ENCODE measurements around the gene CEP76. TPM values are rescaled to one million over a fixed set of nuclear protein-coding genes. Genes with fewer than 3 reads are reported as not detected.

The CEP76 gene
- total RNA-seq, 2 donors from 2014 or later = 10.1 to 14.4 TPM

DNA sequence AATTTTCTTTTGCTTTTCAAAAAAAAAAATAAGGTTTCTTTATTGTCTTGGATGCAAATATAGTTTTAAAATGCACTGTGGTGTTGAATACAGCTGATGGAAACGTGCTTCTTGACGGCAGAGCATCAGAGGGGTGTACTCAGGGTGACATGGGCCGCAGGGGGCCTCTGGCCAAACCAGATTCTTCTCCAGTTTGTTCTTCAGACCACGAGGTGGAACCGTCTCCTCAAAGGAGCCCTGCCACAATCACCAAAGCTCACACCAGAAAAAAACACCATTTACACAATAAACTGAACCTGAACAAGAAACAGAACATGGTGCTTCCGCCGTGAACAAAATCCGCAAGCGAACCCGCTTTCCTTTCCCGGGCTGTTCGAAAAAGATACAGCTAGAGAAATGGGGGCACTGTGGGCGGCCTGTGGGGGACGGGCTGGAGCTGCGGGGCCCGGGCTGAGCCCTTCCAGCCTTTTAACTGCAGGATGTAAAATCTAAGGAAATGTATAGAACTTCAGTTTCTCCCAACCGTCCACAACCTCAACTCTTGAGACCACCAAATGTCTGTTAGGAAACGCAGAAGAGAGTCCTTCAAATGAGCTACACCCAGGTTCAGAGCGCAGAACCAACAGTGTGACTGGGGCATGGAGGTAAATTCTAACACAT is 34.9 kb upstream of the CEP76 start:
- ATAC-seq (no peak), DNase-seq (ENCODE audit: low spot score) (no peak)
- H3K4me1 Mint-ChIP-seq (ENCODE audit: low read depth in 2 of 2) = peaks cover 0 to 1% of the 10 kb centered on the region in 2 donors
- no peaks in the 10 kb centered on the region for H3K27me3 Mint-ChIP-seq
- H3K27ac Mint-ChIP-seq = no peak overlapping the region
- H3K36me3 Mint-ChIP-seq = no peaks in the 10 kb centered on the region
- H3K4me3 Mint-ChIP-seq = no peak overlapping the region
- no peaks in the 10 kb centered on the region for H3K9me3 Mint-ChIP-seq

DNA sequence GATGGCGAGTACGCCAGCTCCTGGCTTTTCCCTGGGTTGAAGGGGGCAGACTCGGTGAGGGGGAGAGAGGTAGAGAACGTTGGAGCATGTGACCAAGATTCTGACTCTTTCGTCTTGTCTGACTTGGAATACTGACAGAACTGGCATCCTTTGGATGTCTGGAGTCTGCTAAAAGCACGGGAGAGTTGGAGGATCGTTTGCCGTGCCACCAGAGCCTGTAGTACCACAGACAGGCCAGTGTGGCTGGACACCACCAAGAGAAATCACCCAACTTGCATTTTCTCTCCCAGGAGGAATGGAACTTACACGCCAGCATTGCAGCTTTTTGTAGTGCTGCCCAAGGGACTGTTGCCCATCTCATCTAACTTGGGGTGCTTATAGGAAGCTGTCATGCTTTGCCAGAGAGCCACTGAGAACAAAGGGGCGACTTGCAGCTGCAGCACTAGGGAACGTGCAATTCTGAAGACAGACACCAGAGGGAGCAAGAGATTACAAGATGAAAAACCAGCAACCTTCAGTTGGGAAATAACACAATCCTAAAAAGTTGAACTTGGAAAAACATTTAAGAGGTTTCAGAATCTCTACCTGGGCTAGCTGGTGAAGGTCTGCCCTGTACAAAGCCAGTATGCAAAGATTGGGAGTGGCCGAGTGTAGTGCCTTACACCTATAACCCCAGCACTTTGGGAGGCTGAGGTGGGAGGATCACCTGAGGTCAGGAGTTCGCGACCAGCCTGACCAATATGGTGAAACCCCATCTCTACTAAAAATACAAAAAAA is 24.4 kb upstream of the CEP76 start:
- DNase-seq (ENCODE audit: low spot score) (no peak), ATAC-seq (peak; percentile 59 to 66)
- Mint-ChIP-seq H3K4me1 (ENCODE audit: low read depth in 2 of 2) (peaks cover 9 to 16% of the 10 kb centered on the region in 2 donors), H3K9me3 (no peaks in the 10 kb centered on the region), H3K4me3 (no peak overlapping the region), H3K27ac (peak overlapping the region in 1 of 2 donors; percentile 51), H3K27me3 (no peaks in the 10 kb centered on the region), H3K36me3 (peaks cover 3% of the 10 kb centered on the region)

DNA sequence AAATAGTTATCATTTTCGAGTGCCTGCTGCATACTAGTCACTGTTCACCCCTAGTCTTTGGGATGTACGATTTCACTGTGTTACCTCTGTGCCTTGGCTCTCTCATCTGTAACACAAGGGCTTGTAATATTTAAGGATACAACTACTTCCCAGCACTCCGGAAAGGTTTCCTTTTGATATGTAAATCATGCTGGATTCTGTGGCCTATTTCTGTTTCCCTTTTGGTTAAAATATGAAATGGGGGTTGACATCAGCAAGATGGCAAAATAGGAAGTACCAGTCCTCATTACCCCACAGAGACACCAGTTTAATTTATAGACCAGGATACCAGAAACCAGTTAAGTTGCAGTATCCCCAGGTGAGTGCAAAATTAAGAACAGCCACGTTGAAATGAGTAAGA is 23.8 kb upstream of the CEP76 start:
- ATAC-seq = no peak
- Mint-ChIP-seq H3K9me3 (no peaks in the 10 kb centered on the region), H3K4me3 (no peak overlapping the region), H3K27me3 (no peaks in the 10 kb centered on the region), H3K36me3 (peaks cover 7% of the 10 kb centered on the region), H3K27ac (peak overlapping the region in 1 of 2 donors; percentile 51), H3K4me1 (ENCODE audit: low read depth in 2 of 2) (peaks cover 12 to 19% of the 10 kb centered on the region in 2 donors)
- DNase-seq (ENCODE audit: low spot score) = no peak

DNA sequence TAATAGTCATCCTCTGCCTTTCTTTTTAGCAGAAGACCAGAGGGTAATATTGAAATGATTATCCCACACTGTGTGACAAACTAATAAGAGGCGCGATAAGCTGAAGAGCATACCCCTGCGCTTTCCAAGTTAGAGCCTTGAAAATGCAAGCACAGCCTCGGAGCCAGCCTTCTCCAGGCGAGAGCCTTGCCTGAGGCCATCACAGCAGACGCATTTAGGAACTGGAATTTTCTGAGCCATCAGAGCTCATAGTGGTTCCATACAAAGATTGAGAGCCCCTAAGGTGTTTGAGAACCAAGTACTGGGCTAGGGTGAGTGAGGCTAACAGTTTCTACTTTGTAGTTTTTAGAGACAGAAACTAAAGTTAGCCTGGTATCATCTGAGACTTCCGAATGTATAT is 20.2 kb upstream of the CEP76 start:
- no peaks in the 10 kb centered on the region for H3K27me3 Mint-ChIP-seq
- ATAC-seq (no peak), DNase-seq (ENCODE audit: low spot score) (no peak)
- H3K36me3 Mint-ChIP-seq = peaks cover 12% of the 10 kb centered on the region
- H3K4me3 Mint-ChIP-seq = no peak overlapping the region
- no peak overlapping the region for H3K27ac Mint-ChIP-seq
- H3K4me1 Mint-ChIP-seq (ENCODE audit: low read depth in 2 of 2) = peaks cover 12 to 15% of the 10 kb centered on the region in 2 donors
- no peaks in the 10 kb centered on the region for H3K9me3 Mint-ChIP-seq

DNA sequence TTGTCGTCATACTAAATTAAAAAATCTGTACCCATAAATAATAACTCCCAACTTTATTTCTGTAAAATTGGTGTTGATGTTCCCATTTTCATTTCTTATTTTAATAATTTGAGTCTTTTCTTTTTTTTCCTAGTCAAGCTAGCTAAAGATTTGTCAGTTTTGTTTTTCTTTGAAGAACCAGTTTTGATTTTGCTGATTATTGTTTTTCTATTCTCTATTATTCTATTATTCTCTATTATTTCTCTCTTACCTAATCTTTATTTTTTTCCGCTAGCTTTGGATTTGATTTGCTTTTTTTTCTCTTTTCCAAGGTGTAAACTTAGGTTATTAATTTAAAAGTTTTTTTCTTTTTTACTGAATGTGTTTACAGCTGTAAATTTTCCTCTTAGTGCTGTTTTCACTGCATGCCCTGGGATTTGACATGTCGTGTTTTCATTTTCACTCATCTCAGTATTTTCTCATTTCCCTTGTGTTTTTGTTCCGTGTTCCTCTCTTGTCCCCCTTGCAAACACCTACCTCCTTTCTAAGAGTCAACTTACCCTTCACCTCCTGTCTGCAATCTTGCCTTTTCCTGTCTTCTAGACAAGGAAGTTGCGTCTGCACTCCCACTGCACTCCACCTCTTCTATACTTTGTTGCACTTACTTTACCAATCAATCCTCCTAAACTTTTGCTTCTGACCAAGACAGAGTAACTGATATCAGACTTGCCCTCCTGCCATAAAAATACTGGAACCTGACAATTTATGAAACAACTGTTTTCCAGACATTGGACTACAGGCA is 19.2 kb upstream of the CEP76 start:
- H3K36me3 Mint-ChIP-seq = peaks cover 18% of the 10 kb centered on the region
- no peak for DNase-seq (ENCODE audit: low spot score)

DNA sequence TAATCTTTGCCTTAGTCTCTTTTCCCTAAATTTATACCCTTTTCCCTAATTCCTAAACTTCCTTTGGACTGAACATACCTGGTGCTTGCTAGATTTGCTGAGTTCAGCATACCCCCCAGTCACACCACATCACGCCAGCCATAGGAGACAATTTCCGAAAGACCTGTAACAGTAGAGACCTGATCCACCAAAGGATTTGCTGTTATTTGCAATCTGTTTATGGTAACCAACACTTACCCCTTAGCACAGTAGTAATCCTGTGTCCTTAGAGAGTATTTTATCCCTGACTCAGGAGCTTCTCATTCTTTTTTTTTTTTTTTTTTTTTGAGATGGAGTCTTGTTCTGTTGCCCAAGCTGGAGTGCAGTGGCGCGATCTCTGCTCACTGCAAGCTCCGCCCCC is 8.9 kb upstream of the CEP76 start:
- Mint-ChIP-seq H3K27me3 (no peaks in the 10 kb centered on the region), H3K4me1 (ENCODE audit: low read depth in 2 of 2) (peaks cover 4% of the 10 kb centered on the region in 2 donors), H3K36me3 (peaks cover 19% of the 10 kb centered on the region), H3K27ac (no peak overlapping the region), H3K4me3 (no peak overlapping the region), H3K9me3 (no peaks in the 10 kb centered on the region)
- ATAC-seq = no peak
- DNase-seq (ENCODE audit: low spot score) = no peak

More for the DNA sequence above, 19.2 kb upstream of the CEP76 start:
- no peak for ATAC-seq
- no peaks in the 10 kb centered on the region for H3K27me3 Mint-ChIP-seq
- H3K4me1 Mint-ChIP-seq (ENCODE audit: low read depth in 2 of 2) = peaks cover 6 to 11% of the 10 kb centered on the region in 2 donors
- H3K9me3 Mint-ChIP-seq = no peaks in the 10 kb centered on the region
- peak overlapping the region in 1 of 2 donors; percentile 13 for H3K27ac Mint-ChIP-seq
- no peak overlapping the region for H3K4me3 Mint-ChIP-seq

DNA sequence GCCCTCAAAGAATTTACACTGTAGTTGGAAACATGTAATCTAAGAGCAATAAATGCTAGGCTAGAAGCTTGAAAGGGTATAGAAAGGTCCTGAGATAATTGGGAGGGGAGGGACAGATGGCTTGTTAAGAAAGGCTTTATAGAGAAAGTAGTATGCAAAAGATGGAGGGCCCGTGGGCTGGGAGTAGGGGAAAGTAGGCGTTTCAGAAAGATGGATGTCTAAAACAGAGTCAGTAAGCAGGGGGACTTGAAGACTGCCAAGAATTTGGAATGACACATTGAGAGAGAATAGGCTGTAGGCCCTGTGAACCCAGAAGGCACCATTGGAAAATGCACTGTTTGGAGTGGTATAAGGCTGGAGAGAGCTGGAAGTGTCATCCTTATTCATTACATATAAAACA is 1.1 kb upstream of the CEP76 start:
- no peak for ATAC-seq
- H3K27ac Mint-ChIP-seq = peak overlapping the region; percentile 80 to 98
- H3K4me1 Mint-ChIP-seq (ENCODE audit: low read depth in 2 of 2) = peaks cover 32 to 43% of the 10 kb centered on the region in 2 donors
- H3K4me3 Mint-ChIP-seq = peak overlapping the region; percentile 96
- no peaks in the 10 kb centered on the region for H3K9me3 Mint-ChIP-seq
- H3K36me3 Mint-ChIP-seq = peaks cover 17% of the 10 kb centered on the region
- no peaks in the 10 kb centered on the region for H3K27me3 Mint-ChIP-seq
- DNase-seq (ENCODE audit: low spot score) = no peak

DNA sequence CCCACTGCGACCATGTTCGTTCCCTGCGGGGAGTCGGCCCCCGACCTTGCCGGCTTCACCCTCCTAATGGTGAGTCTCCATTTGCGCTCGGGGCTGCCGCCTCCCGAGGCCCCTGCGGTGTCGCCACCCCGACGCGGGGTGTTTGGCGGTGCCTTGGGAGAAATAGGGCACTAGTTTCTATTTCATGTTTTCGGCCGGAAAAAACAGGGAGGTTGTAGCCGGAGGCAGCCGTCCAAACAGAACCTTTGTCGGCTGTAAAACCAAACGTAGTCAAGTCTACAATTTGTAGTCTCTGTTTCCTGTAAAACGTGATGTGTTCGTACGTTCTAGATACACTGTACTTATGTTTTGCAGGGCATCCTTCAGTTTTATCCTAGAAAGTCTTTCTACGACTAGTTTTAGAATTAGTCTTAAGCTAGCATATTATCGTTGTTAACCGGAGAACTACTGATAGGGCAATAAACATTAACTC is 609 bp upstream of the CEP76 start:
- peak overlapping the region; percentile 80 to 98 for H3K27ac Mint-ChIP-seq
- ATAC-seq = peak; percentile 72 to 81
- H3K36me3 Mint-ChIP-seq = peaks cover 17% of the 10 kb centered on the region
- no peaks in the 10 kb centered on the region for H3K27me3 Mint-ChIP-seq
- H3K9me3 Mint-ChIP-seq = no peaks in the 10 kb centered on the region
- no peak for DNase-seq (ENCODE audit: low spot score)
- H3K4me3 Mint-ChIP-seq = peak overlapping the region; percentile 96
- peaks cover 32 to 43% of the 10 kb centered on the region in 2 donors for H3K4me1 Mint-ChIP-seq (ENCODE audit: low read depth in 2 of 2)

DNA sequence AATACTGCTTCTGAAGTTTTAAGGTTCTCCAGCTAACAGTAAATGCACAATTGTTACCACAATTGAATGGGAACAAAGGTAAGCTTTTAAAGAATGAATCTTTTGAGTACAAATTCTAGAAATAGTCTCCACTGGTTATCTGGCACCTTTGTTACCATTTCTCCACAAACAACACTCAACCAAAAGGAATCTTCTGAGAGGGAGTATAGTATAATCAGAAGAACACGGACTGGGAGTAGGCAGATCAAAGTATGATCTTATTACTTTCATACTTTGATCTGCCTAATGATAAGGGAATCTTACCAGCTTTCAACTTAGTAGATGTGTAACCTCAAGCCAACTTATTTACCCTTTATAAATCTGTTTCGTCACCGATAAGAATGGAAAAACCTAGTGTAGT is 1.4 kb downstream of the CEP76 start:
- peak overlapping the region; percentile 80 to 98 for H3K27ac Mint-ChIP-seq
- H3K36me3 Mint-ChIP-seq = peaks cover 8% of the 10 kb centered on the region
- H3K4me3 Mint-ChIP-seq = peak overlapping the region; percentile 96
- DNase-seq (ENCODE audit: low spot score) (no peak), ATAC-seq (no peak)
- H3K27me3 Mint-ChIP-seq = no peaks in the 10 kb centered on the region
- peaks cover 32 to 43% of the 10 kb centered on the region in 2 donors for H3K4me1 Mint-ChIP-seq (ENCODE audit: low read depth in 2 of 2)
- no peaks in the 10 kb centered on the region for H3K9me3 Mint-ChIP-seq

DNA sequence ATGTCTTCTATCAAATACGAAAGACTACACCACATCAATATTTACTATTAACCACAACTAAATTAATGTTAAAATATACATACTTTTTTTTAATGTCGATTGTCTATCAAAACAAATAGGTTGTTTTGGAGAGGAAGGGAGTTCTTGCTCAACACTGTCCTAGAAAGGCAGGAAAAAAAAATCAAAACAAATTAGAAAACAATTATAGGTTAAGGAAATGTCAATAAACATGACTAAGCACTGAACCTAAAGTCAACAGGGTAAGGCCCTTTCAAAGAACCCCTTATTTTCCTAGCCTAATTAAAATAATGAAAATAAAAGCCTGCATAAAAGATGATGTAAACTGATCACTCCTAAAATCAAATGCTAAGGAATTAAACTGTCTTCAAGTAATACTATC is 2.8 kb downstream of the CEP76 start:
- H3K27me3 Mint-ChIP-seq = no peaks in the 10 kb centered on the region
- H3K4me3 Mint-ChIP-seq = no peak overlapping the region
- no peaks in the 10 kb centered on the region for H3K9me3 Mint-ChIP-seq
- H3K27ac Mint-ChIP-seq = no peak overlapping the region
- H3K4me1 Mint-ChIP-seq (ENCODE audit: low read depth in 2 of 2) = peaks cover 24 to 32% of the 10 kb centered on the region in 2 donors
- ATAC-seq (no peak), DNase-seq (ENCODE audit: low spot score) (no peak)
- H3K36me3 Mint-ChIP-seq = peaks cover 8% of the 10 kb centered on the region

DNA sequence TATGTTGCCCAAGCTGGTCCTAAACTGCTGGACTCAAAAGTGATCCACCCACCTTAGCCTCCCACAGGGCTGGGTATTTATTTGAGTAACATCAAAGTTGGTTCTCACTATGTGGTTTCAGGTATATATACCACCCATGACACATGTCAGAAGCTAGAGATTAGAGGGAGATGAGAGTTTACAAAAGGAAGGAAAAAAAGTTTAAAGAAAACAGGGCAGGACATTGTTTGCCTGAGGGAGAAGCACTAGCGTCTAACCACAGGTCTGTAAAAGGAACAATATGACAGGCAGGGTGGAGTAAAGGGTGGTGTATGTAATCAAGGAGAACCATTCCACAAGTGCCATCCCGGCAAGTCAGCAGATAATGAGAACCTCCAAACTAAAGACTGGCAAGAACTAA is 8.5 kb downstream of the CEP76 start:
- Mint-ChIP-seq H3K36me3 (peaks cover 6% of the 10 kb centered on the region), H3K4me3 (no peak overlapping the region), H3K9me3 (no peaks in the 10 kb centered on the region), H3K27ac (no peak overlapping the region), H3K4me1 (ENCODE audit: low read depth in 2 of 2) (peaks cover 3 to 6% of the 10 kb centered on the region in 2 donors), H3K27me3 (no peaks in the 10 kb centered on the region)
- ATAC-seq = no peak
- DNase-seq (ENCODE audit: low spot score) = no peak

DNA sequence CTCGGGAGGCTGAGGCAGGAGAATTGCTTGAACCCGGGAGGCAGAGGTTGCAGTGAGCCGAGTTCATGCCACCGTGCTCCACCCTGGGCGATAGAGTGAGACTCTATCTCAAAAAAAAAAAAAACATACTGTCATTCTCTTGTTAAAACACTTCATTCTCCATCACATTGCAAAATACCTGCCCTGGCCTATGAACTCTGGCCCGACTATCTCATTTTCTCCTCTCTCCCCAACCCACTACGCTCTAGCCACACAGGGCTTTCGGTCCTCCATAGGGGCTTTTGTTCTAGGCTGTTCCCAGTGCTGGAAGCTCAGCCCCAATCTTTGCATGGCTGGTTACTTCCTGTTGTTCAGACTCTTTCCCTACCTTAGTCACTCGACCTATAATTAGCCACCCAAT is 10.3 kb downstream of the CEP76 start:
- H3K36me3 Mint-ChIP-seq = peaks cover 6% of the 10 kb centered on the region
- no peak for ATAC-seq
- H3K27me3 Mint-ChIP-seq = no peaks in the 10 kb centered on the region
- H3K27ac Mint-ChIP-seq = no peak overlapping the region
- no peak for DNase-seq (ENCODE audit: low spot score)
- H3K9me3 Mint-ChIP-seq = no peaks in the 10 kb centered on the region
- no peak overlapping the region for H3K4me3 Mint-ChIP-seq
- peaks cover 3 to 6% of the 10 kb centered on the region in 2 donors for H3K4me1 Mint-ChIP-seq (ENCODE audit: low read depth in 2 of 2)

DNA sequence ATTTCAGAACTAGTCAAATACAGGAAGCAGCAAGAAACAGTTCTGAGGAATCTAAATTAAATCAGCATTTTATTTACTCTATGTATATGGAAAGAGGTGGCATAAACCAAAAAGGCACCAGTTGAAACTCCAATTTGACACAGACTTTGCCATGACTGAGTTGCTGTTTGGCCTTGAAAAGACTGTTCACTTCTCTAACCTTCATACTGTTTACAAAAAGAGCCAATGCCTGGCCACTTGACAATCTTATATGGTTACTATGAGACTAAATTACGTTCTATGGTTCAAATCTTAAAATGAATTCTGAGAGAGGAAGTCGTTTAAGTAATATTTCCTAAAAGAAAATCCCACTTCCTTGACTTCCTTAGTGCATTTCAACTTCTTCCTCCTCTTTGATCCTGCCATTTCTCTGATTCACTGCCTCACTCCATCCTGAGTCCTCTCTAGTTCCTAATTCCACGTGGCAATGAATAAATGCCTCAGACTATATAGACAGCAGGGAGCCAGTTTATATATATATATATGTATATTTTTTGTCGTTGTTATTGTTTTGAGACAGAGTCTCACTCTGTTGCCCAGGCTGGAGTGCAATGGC is 13.2 kb downstream of the CEP76 start:
- Mint-ChIP-seq H3K4me3 (no peak overlapping the region), H3K4me1 (ENCODE audit: low read depth in 2 of 2) (peaks cover 3 to 6% of the 10 kb centered on the region in 2 donors), H3K27me3 (no peaks in the 10 kb centered on the region), H3K27ac (no peak overlapping the region), H3K9me3 (no peaks in the 10 kb centered on the region), H3K36me3 (peaks cover 6% of the 10 kb centered on the region)
- ATAC-seq (no peak), DNase-seq (ENCODE audit: low spot score) (no peak)

All from natural killer cell treated with Interleukin-12 subunit alpha and Interleukin-12 subunit beta and Interleukin-15 and Interleukin-18, amount 100 ng/mL, for 72 hours (primary cell).